GM18520 (cell line): ENCODE measurements around the gene LIN7A.
"Not testable (repeated sequence)": the region's sequence is repeated elsewhere in the genome, so short reads cannot be mapped to it uniquely, and the experiment has no call there.

Experiments used
- ATAC-seq: cut with Tn5 transposase; IDR thresholded peaks from one replicate; pipeline ENCODE4 v1.9.1; 2021; ENCODE audit not compliant: unreplicated experiment

LIN7A gene

GRCh38 chr12:80811957-80812708 lies 125.6 kb downstream of the LIN7A start:
- ATAC-seq, result no peak

GRCh38 chr12:80810874-80811273 lies 126.9 kb downstream of the LIN7A start:
- ATAC-seq, result no peak

- peak; percentile 79 for ATAC-seq
Observed at GRCh38 chr12:80807640-80808288, 130.0 kb downstream of the LIN7A start.

GRCh38 chr12:80805106-80805505 lies 132.6 kb downstream of the LIN7A start:
- no peak for ATAC-seq

GRCh38 chr12:80802652-80803400 lies 134.9 kb downstream of the LIN7A start:
- ATAC-seq, result peak; percentile 96

- no peak for ATAC-seq
Observed at GRCh38 chr12:80798281-80798680, 139.5 kb downstream of the LIN7A start.

- no peak for ATAC-seq
Observed at GRCh38 chr12:80794551-80794950, 143.2 kb downstream of the LIN7A start.

- ATAC-seq, result no peak
Observed at GRCh38 chr12:80792861-80793260, 144.9 kb downstream of the LIN7A start.

GRCh38 chr12:80791863-80792262 lies 145.9 kb downstream of the LIN7A start:
- ATAC-seq, result no peak

- not testable (repeated sequence) for ATAC-seq
Observed at GRCh38 chr12:80788407-80788806, 149.3 kb downstream of the LIN7A start.

- ATAC-seq, result not testable (repeated sequence)
Observed at GRCh38 chr12:80782963-80783470, 154.7 kb downstream of the LIN7A start.

GRCh38 chr12:80781313-80781712 lies 156.4 kb downstream of the LIN7A start:
- no peak for ATAC-seq

GRCh38 chr12:80780746-80781145 lies 157.0 kb downstream of the LIN7A start:
- ATAC-seq, result no peak

- ATAC-seq, result peak; percentile 89
Observed at GRCh38 chr12:80778005-80778541, 159.7 kb downstream of the LIN7A start.

GRCh38 chr12:80777587-80777986 lies 160.1 kb downstream of the LIN7A start:
- ATAC-seq, result no peak

- no peak for ATAC-seq
Observed at GRCh38 chr12:80776706-80777105, 161.0 kb downstream of the LIN7A start.

- ATAC-seq, result no peak
Observed at GRCh38 chr12:80770958-80771357, 166.8 kb downstream of the LIN7A start.

GRCh38 chr12:80769553-80770140 lies 168.1 kb downstream of the LIN7A start:
- no peak for ATAC-seq

- peak; percentile 98 for ATAC-seq
Observed at GRCh38 chr12:80766897-80767296, 170.8 kb downstream of the LIN7A start.

- ATAC-seq, result no peak
Observed at GRCh38 chr12:80766210-80766609, 171.5 kb downstream of the LIN7A start.

- ATAC-seq, result no peak
Observed at GRCh38 chr12:80763874-80764273, 173.9 kb downstream of the LIN7A start.
